Activated naive CD8-positive, alpha-beta T cell treated with anti-CD3 and anti-CD28 coated beads, Interleukin-2, amount 10 ng/mL, durations not matched to agents 7 days and 5 days (primary cell): ENCODE data around the gene FGB. TPM values are rescaled to one million over a fixed set of nuclear protein-coding genes. Genes with fewer than 3 reads are reported as not detected.

Experiments
- ATAC-seq: fragments of 150-1000 bp; cut with Tn5 transposase; one replicate; pipeline ENCODE4 v1.10.0; 2021; ENCODE audit warnings: low read depth, moderate library complexity
- POLR2A ChIA-PET: fragments of 350-600 bp; sonication (Branson Sonifier 250); formaldehyde crosslinking; loops from one replicate; lab custom pipeline; 2021; ENCODE audit warnings: antibody characterized with exemption; lab: Charles Lee
- DNase-seq: peaks from one replicate; pipeline ENCODE4 v3.0.0; 2021
- H3K27ac Mint-ChIP-seq: one replicate; pipeline ENCODE4 v1.8.0; 2022; ENCODE audit warnings: mild to moderate bottlenecking, mixed read lengths
- H3K27me3 Mint-ChIP-seq: one replicate; pipeline ENCODE4 v1.8.0; 2022; ENCODE audit warnings: mild to moderate bottlenecking, moderate library complexity, mixed read lengths
- H3K36me3 Mint-ChIP-seq: one replicate; pipeline ENCODE4 v1.8.0; 2021; ENCODE audit warnings: mild to moderate bottlenecking, mixed read lengths
- H3K4me1 Mint-ChIP-seq: one replicate; pipeline ENCODE4 v1.8.0; 2021; ENCODE audit warnings: mixed read lengths
- H3K4me3 Mint-ChIP-seq: one replicate; pipeline ENCODE4 v1.8.0; 2022; ENCODE audit warnings: mild to moderate bottlenecking, moderate library complexity, mixed read lengths
- H3K9me3 Mint-ChIP-seq: one replicate; pipeline ENCODE4 v1.8.0; 2021; ENCODE audit warnings: mixed read lengths
- total RNA-seq, 2 experiments: library from RNA; stranded (reverse); gene quantifications; one replicate each; pipeline ENCODE4 v1.2.3, GENCODE V29; 2021

Gene FGB
- not detected for total RNA-seq

- Mint-ChIP-seq H3K4me3 (no peak within 1 kb of the TSS), H3K36me3 (no peaks in the 10 kb centered on the region), H3K27me3 (peaks cover 5% of the 10 kb centered on the region), H3K4me1 (peaks cover 2% of the 10 kb centered on the region), H3K9me3 (no peaks in the 10 kb centered on the region), H3K27ac (no peak within 1 kb of the TSS)
- ATAC-seq (no peak), DNase-seq (no peak)
- POLR2A ChIA-PET = no interaction called here
Observed at GRCh38 chr4:154562697-154563254, at the start of gene FGB. Gene FGB, plus strand, starts transcription at chr4:154563011. Its CDS starts 8 bp downstream, at chr4:154563019.

- no peak for ATAC-seq
- POLR2A ChIA-PET = no interaction called here
- no peaks in the 10 kb centered on the region for H3K36me3 Mint-ChIP-seq
Observed at GRCh38 chr4:154516318-154517029, 46.3 kb upstream of the FGB start.

GRCh38 chr4:154517591-154517990 is 45.2 kb upstream of the FGB start:
- Mint-ChIP-seq H3K4me3 (no peak overlapping the region), H3K27ac (no peak overlapping the region), H3K36me3 (no peaks in the 10 kb centered on the region), H3K9me3 (no peaks in the 10 kb centered on the region), H3K27me3 (peaks cover 52% of the 10 kb centered on the region), H3K4me1 (peaks cover 1% of the 10 kb centered on the region)
- DNase-seq (no peak), ATAC-seq (no peak)
- POLR2A ChIA-PET = no interaction called here

More at GRCh38 chr4:154516318-154517029, 46.3 kb upstream of the FGB start:
- peaks cover 1% of the 10 kb centered on the region for H3K4me1 Mint-ChIP-seq
- no peak for DNase-seq
- H3K27me3 Mint-ChIP-seq = peaks cover 44% of the 10 kb centered on the region
- H3K9me3 Mint-ChIP-seq = no peaks in the 10 kb centered on the region
- H3K4me3 Mint-ChIP-seq = no peak overlapping the region
- no peak overlapping the region for H3K27ac Mint-ChIP-seq

- Mint-ChIP-seq H3K9me3 (no peaks in the 10 kb centered on the region), H3K4me3 (no peak overlapping the region), H3K27me3 (peaks cover 47% of the 10 kb centered on the region), H3K36me3 (no peaks in the 10 kb centered on the region), H3K4me1 (peaks cover 1% of the 10 kb centered on the region), H3K27ac (no peak overlapping the region)
- ATAC-seq (no peak), DNase-seq (no peak)
- POLR2A ChIA-PET = no interaction called here
Observed at GRCh38 chr4:154519214-154519613, 43.6 kb upstream of the FGB start.

GRCh38 chr4:154521607-154522006 is 41.2 kb upstream of the FGB start:
- Mint-ChIP-seq H3K4me3 (no peak overlapping the region), H3K27me3 (peaks cover 39% of the 10 kb centered on the region), H3K36me3 (no peaks in the 10 kb centered on the region), H3K9me3 (no peaks in the 10 kb centered on the region), H3K4me1 (peaks cover 3% of the 10 kb centered on the region), H3K27ac (no peak overlapping the region)
- ATAC-seq (no peak), DNase-seq (no peak)
- POLR2A ChIA-PET = no interaction called here

GRCh38 chr4:154526151-154526550 is 36.7 kb upstream of the FGB start:
- ATAC-seq = no peak
- no peak for DNase-seq
- peaks cover 17% of the 10 kb centered on the region for H3K27me3 Mint-ChIP-seq
- peaks cover 1% of the 10 kb centered on the region for H3K4me1 Mint-ChIP-seq
- no peaks in the 10 kb centered on the region for H3K36me3 Mint-ChIP-seq
- H3K27ac Mint-ChIP-seq = no peak overlapping the region
- no peak overlapping the region for H3K4me3 Mint-ChIP-seq
- no peaks in the 10 kb centered on the region for H3K9me3 Mint-ChIP-seq
- POLR2A ChIA-PET = no interaction called here

GRCh38 chr4:154527308-154527707 is 35.5 kb upstream of the FGB start:
- DNase-seq = no peak
- Mint-ChIP-seq H3K36me3 (no peaks in the 10 kb centered on the region), H3K4me3 (no peak overlapping the region), H3K4me1 (peaks cover 1% of the 10 kb centered on the region), H3K27me3 (peaks cover 11% of the 10 kb centered on the region), H3K27ac (no peak overlapping the region), H3K9me3 (no peaks in the 10 kb centered on the region)
- POLR2A ChIA-PET = no interaction called here
- ATAC-seq = no peak

GRCh38 chr4:154528869-154529268 is 33.9 kb upstream of the FGB start:
- Mint-ChIP-seq H3K27me3 (peaks cover 9% of the 10 kb centered on the region), H3K4me1 (peaks cover 1% of the 10 kb centered on the region), H3K36me3 (no peaks in the 10 kb centered on the region), H3K27ac (no peak overlapping the region), H3K4me3 (no peak overlapping the region), H3K9me3 (no peaks in the 10 kb centered on the region)
- POLR2A ChIA-PET = no interaction called here
- DNase-seq (no peak), ATAC-seq (no peak)

GRCh38 chr4:154529728-154530519 is 32.9 kb upstream of the FGB start:
- Mint-ChIP-seq H3K4me1 (peaks cover 1% of the 10 kb centered on the region), H3K27me3 (peaks cover 9% of the 10 kb centered on the region), H3K36me3 (no peaks in the 10 kb centered on the region), H3K9me3 (no peaks in the 10 kb centered on the region), H3K27ac (no peak overlapping the region), H3K4me3 (no peak overlapping the region)
- ATAC-seq (no peak), DNase-seq (no peak)
- POLR2A ChIA-PET = no interaction called here

- no peaks in the 10 kb centered on the region for H3K9me3 Mint-ChIP-seq
- no peaks in the 10 kb centered on the region for H3K4me1 Mint-ChIP-seq
- H3K36me3 Mint-ChIP-seq = peaks cover 10% of the 10 kb centered on the region
- POLR2A ChIA-PET = no interaction called here
- no peak overlapping the region for H3K27ac Mint-ChIP-seq
- ATAC-seq (no peak), DNase-seq (no peak)
- peaks cover 5% of the 10 kb centered on the region for H3K27me3 Mint-ChIP-seq
- H3K4me3 Mint-ChIP-seq = no peak overlapping the region
Observed at GRCh38 chr4:154534296-154534695, 28.5 kb upstream of the FGB start.

- Mint-ChIP-seq H3K9me3 (no peaks in the 10 kb centered on the region), H3K36me3 (peaks cover 36% of the 10 kb centered on the region), H3K4me1 (peaks cover 2% of the 10 kb centered on the region), H3K27me3 (no peaks in the 10 kb centered on the region), H3K4me3 (no peak overlapping the region), H3K27ac (no peak overlapping the region)
- no peak for DNase-seq
- no peak for ATAC-seq
- POLR2A ChIA-PET = no interaction called here
Observed at GRCh38 chr4:154542271-154542879, 20.4 kb upstream of the FGB start.

- peaks cover 11% of the 10 kb centered on the region for H3K4me1 Mint-ChIP-seq
- H3K27me3 Mint-ChIP-seq = no peaks in the 10 kb centered on the region
- no peaks in the 10 kb centered on the region for H3K9me3 Mint-ChIP-seq
- H3K36me3 Mint-ChIP-seq = peaks cover 23% of the 10 kb centered on the region
- POLR2A ChIA-PET = interaction anchor here (0.6 kb wide), 1 partner anchor 79 kb away, joined by 3 read pairs; no protein-coding TSS in a partner anchor
- H3K4me3 Mint-ChIP-seq = no peak overlapping the region
- DNase-seq (no peak), ATAC-seq (no peak)
- no peak overlapping the region for H3K27ac Mint-ChIP-seq
Observed at GRCh38 chr4:154545689-154546088, 17.1 kb upstream of the FGB start.
